Measurements from ENCODE around the gene ZCCHC14.

The ZCCHC14 gene

DNA sequence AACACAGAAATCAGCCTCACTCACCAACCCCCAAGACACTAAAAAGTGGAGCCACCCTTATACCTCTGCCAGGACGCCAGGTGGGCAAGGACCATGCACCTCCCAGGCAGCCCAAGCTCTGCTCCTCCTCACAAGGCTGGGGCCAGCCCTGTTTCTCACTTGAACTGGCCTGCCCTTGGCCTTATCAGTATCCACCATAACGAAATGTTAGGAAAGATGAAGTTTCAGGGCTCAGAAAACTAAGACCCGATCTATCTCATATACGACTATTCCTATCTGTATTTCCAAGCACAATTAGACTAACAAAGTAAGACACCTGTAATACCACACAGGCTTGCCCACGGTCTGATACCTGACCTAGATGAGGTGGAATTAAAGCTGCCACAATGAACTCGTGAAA lies 116.2 kb downstream of the ZCCHC14 start:
- no CpG with 5 or more reads among the region's 6 CpGs for WGBS, 2 donors (ENCODE audit: extremely low coverage in 2 of 2, insufficient read length in 2 of 2, insufficient replicate concordance in 1 of 2)
- H3K27ac ChIP-seq (replicated peaks; ENCODE audit: low read length): no peak overlapping the region
- H3K27me3 ChIP-seq (ENCODE audit: control insufficient read depth in 3 of 3, insufficient read depth in 3 of 3, low read depth in 1 of 3, low read length in 3 of 3): no peaks in the 10 kb centered on the region
- no peak overlapping the region for H3K4ac ChIP-seq (ENCODE audit: low read length)
- peaks cover 2 to 14% of the 10 kb centered on the region in 2 donors for H3K36me3 ChIP-seq (replicated peaks in 1 of 2; ENCODE audit: control insufficient read depth in 2 of 2, insufficient read depth in 2 of 2, low read length in 2 of 2)
- no peak for DNase-seq (ENCODE audit: low spot score)
- H2BK120ac ChIP-seq (ENCODE audit: low read depth, low read length): no peak overlapping the region
- H3K4me3 ChIP-seq (ENCODE audit: low read length in 2 of 2): no peak overlapping the region
- H3K23ac ChIP-seq (ENCODE audit: low read depth, low read length, poor library complexity): no peak overlapping the region
- H4K8ac ChIP-seq (ENCODE audit: low read depth, low read length): no peak overlapping the region
- peaks cover 0 to 1% of the 10 kb centered on the region in 2 donors for H3K9me3 ChIP-seq (replicated peaks in 1 of 2; ENCODE audit: control insufficient read depth in 2 of 2, insufficient read depth in 1 of 2, low read depth in 1 of 2, low read length in 2 of 2)
- H2BK15ac ChIP-seq (ENCODE audit: low read length): no peak overlapping the region
- H3K18ac ChIP-seq (ENCODE audit: low read length): no peak overlapping the region
- H2AK5ac ChIP-seq (ENCODE audit: low read depth, low read length): no peak overlapping the region
- H2BK5ac ChIP-seq (ENCODE audit: low read length): no peak overlapping the region
- H3K9ac ChIP-seq (ENCODE audit: low read depth, low read length, poor library complexity): no peak overlapping the region
- H2BK12ac ChIP-seq (ENCODE audit: low read length): no peak overlapping the region
- no peak overlapping the region for H4K91ac ChIP-seq (ENCODE audit: low read depth, low read length, poor library complexity)
- H3K14ac ChIP-seq (ENCODE audit: low read length): no peak overlapping the region
- H2AFZ ChIP-seq (ENCODE audit: low read length): no peak overlapping the region
- no peak overlapping the region for H3K4me2 ChIP-seq (ENCODE audit: insufficient read depth, low read length, poor library complexity, severe bottlenecking)
- H3K79me1 ChIP-seq (ENCODE audit: low read depth, low read length): peaks cover 5% of the 10 kb centered on the region
- H3K4me1 ChIP-seq (ENCODE audit: control insufficient read depth in 2 of 2, insufficient read depth in 1 of 2, low read depth in 1 of 2, low read length in 2 of 2): peaks cover 0 to 4% of the 10 kb centered on the region in 2 donors

DNA sequence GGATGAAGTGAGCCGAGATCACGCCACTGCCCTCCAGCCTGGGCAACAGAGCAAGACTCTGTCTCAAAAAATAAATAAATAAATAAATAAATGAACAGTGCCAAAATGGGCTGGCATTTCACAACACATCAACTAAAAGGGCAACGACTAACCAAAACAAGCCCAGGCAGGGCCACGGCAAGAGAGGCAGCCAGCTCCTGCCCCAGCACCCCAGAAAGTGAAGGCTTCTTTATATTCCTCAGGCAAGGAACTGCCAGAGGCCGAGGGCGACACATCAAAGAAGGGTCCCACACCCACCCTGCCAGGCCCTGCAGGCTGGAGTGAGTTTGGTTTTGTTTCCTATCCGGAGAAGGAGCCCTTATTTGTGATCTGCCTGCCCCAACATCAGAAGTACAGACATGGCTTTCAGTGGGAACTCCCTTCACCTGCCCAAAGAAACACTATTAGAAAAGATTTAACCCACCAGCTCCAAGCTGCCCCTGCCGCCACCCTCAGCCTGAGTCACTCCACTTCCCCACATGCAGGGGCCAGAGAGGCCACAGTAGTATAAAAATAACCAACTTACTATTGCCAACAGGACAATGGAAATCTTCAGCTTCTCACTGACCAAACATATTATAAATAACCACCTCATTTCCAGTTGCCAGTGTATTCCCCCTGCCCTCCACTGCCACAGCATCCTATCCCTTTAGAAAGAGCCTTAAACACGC lies 117.2 kb downstream of the ZCCHC14 start:
- Histone ChIP-seq H2AFZ (ENCODE audit: low read length) (no peak overlapping the region), H3K14ac (ENCODE audit: low read length) (no peak overlapping the region), H3K4me1 (ENCODE audit: control insufficient read depth in 2 of 2, insufficient read depth in 1 of 2, low read depth in 1 of 2, low read length in 2 of 2) (peaks cover 0 to 4% of the 10 kb centered on the region in 2 donors), H3K4ac (ENCODE audit: low read length) (no peak overlapping the region), H2AK5ac (ENCODE audit: low read depth, low read length) (no peak overlapping the region), H3K4me2 (ENCODE audit: insufficient read depth, low read length, poor library complexity, severe bottlenecking) (no peak overlapping the region), H2BK12ac (ENCODE audit: low read length) (no peak overlapping the region), H4K91ac (ENCODE audit: low read depth, low read length, poor library complexity) (no peak overlapping the region), H2BK120ac (ENCODE audit: low read depth, low read length) (no peak overlapping the region), H3K4me3 (ENCODE audit: low read length in 2 of 2) (no peak overlapping the region), H3K79me1 (ENCODE audit: low read depth, low read length) (peaks cover 5% of the 10 kb centered on the region), H3K18ac (ENCODE audit: low read length) (no peak overlapping the region), H3K27ac (replicated peaks; ENCODE audit: low read length) (no peak overlapping the region), H3K27me3 (ENCODE audit: control insufficient read depth in 3 of 3, insufficient read depth in 3 of 3, low read depth in 1 of 3, low read length in 3 of 3) (no peaks in the 10 kb centered on the region), H3K23ac (ENCODE audit: low read depth, low read length, poor library complexity) (no peak overlapping the region), H2BK5ac (ENCODE audit: low read length) (no peak overlapping the region), H4K8ac (ENCODE audit: low read depth, low read length) (no peak overlapping the region), H3K9ac (ENCODE audit: low read depth, low read length, poor library complexity) (no peak overlapping the region), H3K9me3 (replicated peaks in 1 of 2; ENCODE audit: control insufficient read depth in 2 of 2, insufficient read depth in 1 of 2, low read depth in 1 of 2, low read length in 2 of 2) (peaks cover 0 to 1% of the 10 kb centered on the region in 2 donors), H2BK15ac (ENCODE audit: low read length) (no peak overlapping the region), H3K36me3 (replicated peaks in 1 of 2; ENCODE audit: control insufficient read depth in 2 of 2, insufficient read depth in 2 of 2, low read length in 2 of 2) (peaks cover 2 to 8% of the 10 kb centered on the region in 2 donors)
- WGBS, 2 donors (ENCODE audit: extremely low coverage in 2 of 2, insufficient read length in 2 of 2, insufficient replicate concordance in 1 of 2): no CpG with 5 or more reads among the region's 9 CpGs
- DNase-seq (ENCODE audit: low spot score): no peak

GRCh38 chr16:87374313-87374712 lies 118.5 kb downstream of the ZCCHC14 start:
- Histone ChIP-seq H3K36me3 (replicated peaks in 1 of 2; ENCODE audit: control insufficient read depth in 2 of 2, insufficient read depth in 2 of 2, low read length in 2 of 2) (peaks cover 2 to 6% of the 10 kb centered on the region in 2 donors), H3K4ac (ENCODE audit: low read length) (no peak overlapping the region), H3K9ac (ENCODE audit: low read depth, low read length, poor library complexity) (no peak overlapping the region), H2BK15ac (ENCODE audit: low read length) (no peak overlapping the region), H3K27me3 (ENCODE audit: control insufficient read depth in 3 of 3, insufficient read depth in 3 of 3, low read depth in 1 of 3, low read length in 3 of 3) (no peaks in the 10 kb centered on the region), H3K27ac (replicated peaks; ENCODE audit: low read length) (no peak overlapping the region), H3K79me1 (ENCODE audit: low read depth, low read length) (peaks cover 6% of the 10 kb centered on the region), H3K9me3 (replicated peaks in 1 of 2; ENCODE audit: control insufficient read depth in 2 of 2, insufficient read depth in 1 of 2, low read depth in 1 of 2, low read length in 2 of 2) (peaks cover 0 to 1% of the 10 kb centered on the region in 2 donors), H2BK12ac (ENCODE audit: low read length) (no peak overlapping the region), H2BK5ac (ENCODE audit: low read length) (no peak overlapping the region), H3K14ac (ENCODE audit: low read length) (no peak overlapping the region), H3K4me1 (ENCODE audit: control insufficient read depth in 2 of 2, insufficient read depth in 1 of 2, low read depth in 1 of 2, low read length in 2 of 2) (peaks cover 5 to 7% of the 10 kb centered on the region in 2 donors), H3K4me3 (ENCODE audit: low read length in 2 of 2) (no peak overlapping the region), H3K23ac (ENCODE audit: low read depth, low read length, poor library complexity) (no peak overlapping the region), H2BK120ac (ENCODE audit: low read depth, low read length) (no peak overlapping the region), H4K8ac (ENCODE audit: low read depth, low read length) (no peak overlapping the region), H2AFZ (ENCODE audit: low read length) (no peak overlapping the region), H3K4me2 (ENCODE audit: insufficient read depth, low read length, poor library complexity, severe bottlenecking) (no peak overlapping the region), H2AK5ac (ENCODE audit: low read depth, low read length) (no peak overlapping the region), H4K91ac (ENCODE audit: low read depth, low read length, poor library complexity) (no peak overlapping the region), H3K18ac (ENCODE audit: low read length) (no peak overlapping the region)
- no peak for DNase-seq (ENCODE audit: low spot score)
- no CpG with 5 or more reads among the region's 13 CpGs for WGBS, 2 donors (ENCODE audit: extremely low coverage in 2 of 2, insufficient read length in 2 of 2, insufficient replicate concordance in 1 of 2)

DNA sequence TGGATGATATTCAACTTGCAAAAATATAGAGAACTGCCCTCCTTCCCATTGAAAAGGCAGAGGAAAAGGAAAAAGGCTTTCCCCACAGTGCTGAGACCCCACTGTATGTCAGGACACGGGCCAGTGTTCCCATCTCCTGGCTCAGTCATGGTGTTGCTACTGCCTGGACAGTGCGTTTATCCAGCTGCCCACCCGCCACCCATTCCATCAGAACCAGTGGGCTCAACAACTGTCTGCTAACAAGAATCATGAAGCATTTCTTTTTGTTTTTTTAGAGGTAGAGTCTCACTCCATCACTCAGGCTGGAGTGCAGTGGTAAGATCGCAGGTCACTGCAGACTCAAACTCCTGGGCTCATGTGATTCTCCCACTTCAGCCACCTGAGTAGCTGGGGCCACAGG lies 120.5 kb downstream of the ZCCHC14 start:
- H2BK5ac ChIP-seq (ENCODE audit: low read length): no peak overlapping the region
- no peak overlapping the region for H3K9ac ChIP-seq (ENCODE audit: low read depth, low read length, poor library complexity)
- H2BK15ac ChIP-seq (ENCODE audit: low read length): no peak overlapping the region
- no peak overlapping the region for H4K8ac ChIP-seq (ENCODE audit: low read depth, low read length)
- H3K36me3 ChIP-seq (replicated peaks in 1 of 2; ENCODE audit: control insufficient read depth in 2 of 2, insufficient read depth in 2 of 2, low read length in 2 of 2): peaks cover 0 to 5% of the 10 kb centered on the region in 2 donors
- no peak overlapping the region for H3K23ac ChIP-seq (ENCODE audit: low read depth, low read length, poor library complexity)
- no peak overlapping the region for H2BK12ac ChIP-seq (ENCODE audit: low read length)
- H3K18ac ChIP-seq (ENCODE audit: low read length): no peak overlapping the region
- H3K79me1 ChIP-seq (ENCODE audit: low read depth, low read length): peaks cover 5% of the 10 kb centered on the region
- H3K27me3 ChIP-seq (ENCODE audit: control insufficient read depth in 3 of 3, insufficient read depth in 3 of 3, low read depth in 1 of 3, low read length in 3 of 3): no peaks in the 10 kb centered on the region
- no peak overlapping the region for H3K4me3 ChIP-seq (ENCODE audit: low read length in 2 of 2)
- no peak overlapping the region for H3K4ac ChIP-seq (ENCODE audit: low read length)
- H3K9me3 ChIP-seq (replicated peaks in 1 of 2; ENCODE audit: control insufficient read depth in 2 of 2, insufficient read depth in 1 of 2, low read depth in 1 of 2, low read length in 2 of 2): no peaks in the 10 kb centered on the region
- WGBS, 2 donors (ENCODE audit: extremely low coverage in 2 of 2, insufficient read length in 2 of 2, insufficient replicate concordance in 1 of 2): no CpG with 5 or more reads among the region's 4 CpGs
- no peak for DNase-seq (ENCODE audit: low spot score)
- H2BK120ac ChIP-seq (ENCODE audit: low read depth, low read length): no peak overlapping the region
- H3K4me1 ChIP-seq (ENCODE audit: control insufficient read depth in 2 of 2, insufficient read depth in 1 of 2, low read depth in 1 of 2, low read length in 2 of 2): peaks cover 5 to 10% of the 10 kb centered on the region in 2 donors
- H3K14ac ChIP-seq (ENCODE audit: low read length): no peak overlapping the region
- no peak overlapping the region for H3K4me2 ChIP-seq (ENCODE audit: insufficient read depth, low read length, poor library complexity, severe bottlenecking)
- no peak overlapping the region for H2AFZ ChIP-seq (ENCODE audit: low read length)
- no peak overlapping the region for H3K27ac ChIP-seq (replicated peaks; ENCODE audit: low read length)
- H4K91ac ChIP-seq (ENCODE audit: low read depth, low read length, poor library complexity): no peak overlapping the region
- no peak overlapping the region for H2AK5ac ChIP-seq (ENCODE audit: low read depth, low read length)
